ENCODE results near the gene LRBA.

LRBA gene

DNA sequence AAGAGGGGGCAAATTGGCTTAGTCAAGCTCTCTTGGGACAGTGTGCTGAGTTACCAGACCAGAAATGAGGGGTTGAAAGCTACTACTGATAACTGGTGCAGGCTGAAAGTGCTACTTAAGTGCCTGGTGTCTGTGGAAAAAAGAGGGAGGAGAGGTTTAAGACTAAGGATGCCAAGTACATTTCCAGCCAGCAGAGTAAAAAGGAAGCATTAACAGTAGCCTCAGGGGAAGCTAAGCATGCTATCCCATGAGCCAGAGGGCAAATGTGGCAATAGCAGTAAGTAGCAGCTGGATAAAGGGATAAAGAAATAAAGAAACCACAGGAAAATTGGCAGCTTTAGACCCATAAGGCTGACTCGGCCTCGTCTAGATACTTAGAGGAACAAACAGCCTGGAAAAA is 629.5 kb downstream of the LRBA start:
- DNase-seq, result no peak

DNA sequence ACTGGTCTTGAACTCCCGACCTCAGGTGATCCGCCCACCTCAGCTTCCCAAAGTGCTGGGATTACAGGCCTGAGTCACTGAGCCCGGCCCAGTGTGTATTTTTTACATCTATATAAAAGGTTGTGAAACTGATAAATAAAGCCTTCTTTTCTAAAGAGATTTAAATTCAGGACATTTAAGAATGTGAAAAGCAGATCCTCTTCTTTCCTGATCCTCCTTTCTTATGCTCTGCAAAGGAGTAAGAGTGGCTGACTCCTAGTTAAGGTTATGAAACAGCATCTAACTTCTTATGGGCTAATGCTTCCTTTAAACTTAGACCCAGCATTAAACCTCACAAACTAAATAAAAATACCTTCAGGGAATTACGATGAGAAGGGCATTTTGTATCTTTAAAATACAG is 630.8 kb downstream of the LRBA start:
- no peak for DNase-seq

DNA sequence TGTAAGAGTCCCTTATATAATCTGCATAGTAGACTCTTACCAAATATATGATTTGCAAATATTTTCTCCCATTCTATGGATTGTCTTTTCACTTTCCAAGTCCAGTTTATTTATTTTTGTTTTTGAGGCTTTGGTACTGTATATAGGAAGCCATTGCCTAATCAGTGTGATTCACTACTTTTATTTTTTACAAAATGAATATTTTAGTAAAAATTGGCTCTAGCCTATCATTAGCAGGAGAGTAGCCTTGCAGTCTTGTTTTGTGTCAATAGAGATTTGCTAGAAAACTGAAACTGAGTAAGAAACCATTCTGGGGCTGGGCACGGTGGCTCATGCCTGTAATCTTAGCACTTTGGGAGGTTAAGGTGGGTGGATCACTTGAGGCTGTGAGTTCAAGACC is 633.1 kb downstream of the LRBA start:
- no peak for DNase-seq

DNA sequence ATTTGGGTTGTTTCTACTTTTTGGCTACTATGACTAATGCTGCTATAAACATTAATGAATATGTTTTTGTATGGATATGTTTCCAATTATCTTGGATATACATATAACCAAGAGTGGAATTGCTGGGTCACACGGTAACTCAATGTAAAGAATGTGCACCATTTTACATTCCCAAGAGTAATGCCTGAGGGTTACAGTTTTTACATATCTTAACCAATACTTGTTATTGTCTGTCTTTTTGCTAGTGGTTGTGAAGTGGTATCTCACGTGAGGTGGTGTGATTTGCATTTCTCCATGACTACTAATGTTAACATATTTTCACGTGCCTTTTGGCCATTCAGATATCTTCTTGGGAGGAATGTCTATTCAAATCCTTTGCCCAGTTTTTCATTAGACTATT is 633.5 kb downstream of the LRBA start:
- no peak for DNase-seq

DNA sequence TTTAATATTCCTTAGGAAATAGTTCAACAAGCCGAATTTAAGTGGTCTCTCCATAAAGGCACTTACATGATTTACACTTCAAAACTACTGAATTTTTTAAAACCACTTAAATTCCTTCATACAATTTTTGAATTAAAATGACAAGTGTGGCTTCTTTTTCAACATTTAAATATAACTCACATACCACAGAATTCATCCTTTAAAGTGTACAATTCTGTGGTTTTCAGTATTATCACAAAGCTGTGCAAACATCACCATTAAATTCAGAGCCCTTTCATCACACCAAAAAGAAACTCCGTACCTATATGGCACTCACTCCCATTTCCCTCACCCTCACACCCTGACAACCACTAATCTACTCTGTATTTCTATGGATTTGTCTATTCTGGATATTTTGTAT is 634.0 kb downstream of the LRBA start:
- no peak for DNase-seq

DNA sequence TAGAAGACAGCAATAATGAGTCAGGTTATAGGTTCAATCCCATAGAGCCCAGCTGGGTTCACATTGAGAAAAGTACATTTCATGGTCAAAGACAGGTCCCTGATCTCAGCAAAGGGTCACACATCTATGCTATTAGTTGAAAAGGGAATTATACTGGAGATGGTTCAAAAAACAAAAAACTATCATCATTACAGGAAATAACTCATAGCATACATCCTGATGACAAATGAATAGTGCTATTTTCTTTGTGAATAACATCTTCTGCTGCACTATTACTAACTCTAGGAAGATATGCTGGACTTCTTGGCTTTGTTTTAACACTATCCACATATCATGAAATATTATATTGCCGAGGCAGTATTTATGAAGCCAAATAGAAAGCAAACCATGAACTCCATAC is 635.6 kb downstream of the LRBA start:
- no peak for DNase-seq

DNA sequence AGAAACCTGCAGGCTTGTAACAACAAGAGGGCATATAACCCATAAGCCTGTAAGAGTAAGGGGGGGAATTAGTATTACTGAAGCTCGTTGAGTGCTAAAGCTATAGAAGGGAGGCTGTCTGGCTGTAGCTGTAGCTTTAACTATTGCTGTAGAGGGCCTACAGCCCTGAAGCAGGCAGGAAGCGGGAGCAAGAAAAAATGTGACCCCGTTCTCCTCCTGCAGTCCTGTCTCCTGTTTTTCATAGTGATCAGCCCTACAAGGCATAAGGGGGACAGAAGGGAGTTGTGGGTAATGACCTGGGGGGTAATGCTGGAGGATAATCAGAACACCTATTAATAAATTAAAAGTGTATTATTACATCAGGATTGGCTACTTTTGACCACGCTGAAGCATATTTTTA is 640.1 kb downstream of the LRBA start:
- no peak for DNase-seq

DNA sequence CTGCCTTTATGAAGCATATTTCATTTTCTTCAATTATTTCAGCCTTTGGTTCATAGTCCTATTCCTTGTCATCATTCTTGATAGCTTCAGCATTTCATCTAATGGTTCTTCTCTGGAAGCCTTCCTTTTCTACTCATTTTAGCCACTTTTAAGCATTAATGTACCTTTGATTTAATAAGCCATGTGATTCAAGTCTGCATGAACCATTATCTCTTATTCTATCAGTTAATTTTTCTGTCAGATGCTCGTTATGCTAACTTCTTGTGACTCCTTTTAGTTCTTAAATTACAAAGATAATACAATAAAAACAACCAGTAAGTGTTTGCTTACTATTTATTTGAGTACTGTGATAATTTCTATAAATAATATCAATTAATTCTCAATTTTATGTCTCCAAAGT is 643.2 kb downstream of the LRBA start:
- no peak for DNase-seq

DNA sequence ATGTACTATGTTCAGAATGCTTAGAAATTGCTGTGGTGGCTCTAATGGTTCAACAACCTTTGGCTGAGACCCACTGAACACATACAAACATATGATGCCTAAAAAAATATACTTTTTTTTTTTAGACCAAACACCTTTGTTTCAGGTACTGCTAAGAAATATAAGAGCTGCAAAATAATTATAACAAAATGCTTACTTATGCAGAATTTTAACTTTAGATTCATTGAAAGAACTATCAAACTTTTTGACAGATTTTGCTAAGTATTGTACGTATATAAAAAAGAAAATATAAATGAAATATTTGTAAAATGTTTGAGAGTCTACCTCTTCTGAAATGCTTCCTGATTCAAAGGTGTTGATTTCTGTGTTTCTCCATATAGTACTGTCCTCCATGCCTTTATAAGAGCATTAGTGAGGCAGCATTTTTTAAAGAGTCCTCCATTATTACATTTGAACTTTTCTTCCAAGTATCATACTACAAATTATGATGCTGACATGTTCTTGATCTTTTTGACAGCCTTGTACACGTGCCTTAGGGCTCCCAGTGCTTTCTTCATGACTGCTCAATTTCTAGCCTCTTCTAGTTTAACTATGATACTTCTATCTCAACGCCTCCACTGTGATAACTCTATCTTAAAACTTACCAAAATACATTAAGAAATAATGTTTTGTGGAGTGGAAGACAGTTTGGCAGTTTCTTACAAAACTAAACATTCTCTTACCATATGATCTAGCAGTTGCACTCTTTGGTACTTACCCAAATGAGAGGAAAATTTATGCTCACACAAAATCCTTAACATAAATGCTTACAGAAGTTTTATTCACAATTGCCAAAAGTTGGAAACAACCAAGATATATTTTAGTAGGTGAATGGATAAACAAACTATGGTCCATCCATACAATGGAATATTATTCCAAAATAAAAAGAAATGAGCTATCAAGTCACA is 645.4 kb downstream of the LRBA start:
- DNase-seq, result no peak

DNA sequence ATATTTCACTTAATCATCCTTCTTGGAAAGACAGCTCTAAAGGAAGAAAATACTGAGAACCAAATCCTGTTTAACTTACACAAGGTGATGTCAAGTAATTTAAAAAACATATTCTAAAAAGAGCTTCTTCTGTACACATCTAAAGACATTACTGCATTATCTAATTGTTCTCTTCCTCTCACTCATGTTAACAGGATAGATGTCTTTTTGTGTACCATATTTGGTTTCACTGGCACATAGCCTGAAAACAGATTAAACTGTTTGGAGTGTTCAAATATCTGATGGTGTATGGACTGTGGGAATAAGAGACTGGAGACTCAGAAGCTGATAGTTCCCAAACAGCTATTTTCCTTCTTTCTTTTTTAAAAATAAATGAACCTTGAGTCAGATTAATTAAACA is 646.4 kb downstream of the LRBA start:
- DNase-seq, result no peak

DNA sequence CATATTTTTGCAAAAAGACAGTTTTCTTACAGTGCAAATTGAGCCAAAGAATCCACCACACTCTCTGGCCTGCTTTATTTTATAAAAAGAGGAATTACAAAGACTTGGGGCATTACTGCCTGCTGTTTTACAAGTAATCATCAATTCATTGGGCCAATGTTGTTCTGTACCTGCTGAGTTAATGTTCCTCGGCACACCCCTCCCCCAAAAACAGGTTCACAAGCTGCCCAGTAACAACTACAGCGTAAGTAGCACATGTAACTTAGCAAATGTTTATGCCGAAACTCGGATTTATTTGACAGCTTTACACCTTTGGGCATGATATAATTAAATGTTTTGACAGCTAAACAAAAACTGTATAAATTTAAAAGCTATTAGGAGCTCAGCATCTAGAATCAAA is 647.8 kb downstream of the LRBA start:
- DNase-seq, result no peak

DNA sequence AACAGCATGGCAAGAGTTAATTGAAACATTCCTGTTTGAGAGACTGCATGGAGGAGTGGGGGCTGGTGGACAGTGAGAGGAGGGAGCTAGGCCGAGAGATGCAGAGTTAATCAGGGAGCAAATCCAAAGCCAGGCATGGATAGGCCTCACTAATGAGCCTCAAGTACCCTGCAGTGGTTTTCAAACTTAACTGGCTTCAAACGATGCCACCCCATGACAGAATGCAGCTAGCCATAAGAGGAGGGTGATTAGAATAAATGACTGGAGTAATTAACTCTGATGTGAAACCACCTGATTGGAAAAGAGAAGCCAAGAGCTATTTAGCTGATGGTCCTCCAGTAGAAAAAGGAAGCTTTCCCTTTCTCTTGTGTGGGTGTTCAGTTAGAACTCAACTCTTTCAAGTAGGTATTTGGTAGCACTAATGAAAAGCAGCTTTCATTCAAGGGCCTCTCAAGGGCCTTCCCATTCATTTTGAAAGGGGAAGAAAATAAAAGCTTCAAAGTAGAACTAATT is 648.5 kb downstream of the LRBA start:
- no peak for DNase-seq

DNA sequence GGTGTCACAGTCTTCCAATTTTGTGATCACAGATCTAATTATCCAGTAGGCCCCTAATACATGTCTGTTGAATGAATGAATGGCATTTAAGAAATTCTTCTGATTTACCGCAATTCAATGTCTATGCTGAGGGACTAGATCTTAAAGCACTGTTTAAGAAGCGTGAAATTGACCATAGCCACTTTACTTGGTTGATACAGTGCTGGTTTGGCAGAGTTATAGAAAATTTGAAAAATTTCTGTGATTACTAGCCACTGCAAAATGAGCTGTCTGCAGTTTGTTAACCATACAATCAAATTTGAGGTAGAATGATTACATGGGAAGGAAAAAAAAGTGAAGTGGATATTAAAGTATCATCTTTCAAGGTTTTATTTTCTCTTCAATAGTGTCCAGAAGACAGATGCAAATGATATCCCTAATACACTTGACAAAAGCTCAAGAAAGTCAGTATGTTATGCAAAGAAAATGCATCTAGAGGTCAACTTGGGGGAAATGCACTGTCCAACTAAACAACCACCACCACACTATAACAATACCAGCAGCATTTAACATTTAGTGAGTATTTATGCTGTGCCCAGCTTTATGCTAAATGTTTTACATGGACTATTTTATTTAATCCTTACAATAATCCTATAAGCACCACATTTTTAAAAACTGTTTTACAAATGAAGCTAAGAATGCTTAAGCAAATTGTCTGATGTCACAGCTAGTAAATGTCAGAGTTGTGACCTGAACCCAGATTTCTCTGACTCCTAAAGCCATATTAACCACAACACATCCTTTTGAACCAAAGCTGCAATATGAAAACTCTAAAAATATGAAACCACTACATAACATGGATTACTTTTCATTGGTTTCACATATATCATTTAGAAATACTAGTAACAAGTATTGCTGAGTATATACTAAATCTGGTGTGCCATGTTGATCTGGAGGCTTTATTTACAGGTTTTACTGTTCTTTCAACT is 651.1 kb downstream of the LRBA start:
- DNase-seq, result no peak

DNA sequence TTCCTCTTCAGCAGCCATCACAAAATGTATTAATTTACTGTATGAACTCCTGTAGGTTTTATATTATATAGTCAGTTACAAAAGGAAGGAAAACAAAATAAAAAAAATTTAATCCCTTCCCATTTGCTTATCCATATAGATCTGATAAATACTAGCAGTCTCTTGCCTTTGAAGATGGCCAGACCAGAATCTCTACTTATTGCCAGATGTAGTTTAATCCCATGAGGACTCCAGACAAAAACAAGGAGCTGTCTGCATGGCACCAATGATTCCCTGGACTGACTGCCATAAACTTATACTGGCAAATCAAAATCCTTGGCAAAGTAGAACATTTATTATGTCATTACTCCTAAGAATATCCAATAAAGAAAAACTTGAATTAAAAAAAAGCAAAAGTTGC is 656.4 kb downstream of the LRBA start:
- DNase-seq, result no peak

DNA sequence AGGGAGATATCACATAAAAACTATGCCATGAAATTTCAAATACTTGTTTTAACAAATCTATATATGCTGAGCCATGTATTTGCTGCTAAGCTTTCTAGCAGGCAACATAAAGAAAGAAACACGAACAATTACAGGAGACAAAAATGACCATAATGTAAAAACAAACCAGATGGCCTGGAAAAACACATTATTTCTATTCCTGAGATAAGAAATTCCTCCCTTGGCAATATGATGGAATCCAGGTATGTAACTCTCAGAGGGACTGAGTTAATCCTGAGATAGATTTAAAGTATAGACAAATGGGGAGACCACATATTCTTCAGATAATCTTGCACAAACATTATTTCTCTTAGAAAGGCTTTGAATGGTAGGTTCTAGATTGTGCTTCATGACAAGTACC is 657.3 kb downstream of the LRBA start:
- no peak for DNase-seq

DNA sequence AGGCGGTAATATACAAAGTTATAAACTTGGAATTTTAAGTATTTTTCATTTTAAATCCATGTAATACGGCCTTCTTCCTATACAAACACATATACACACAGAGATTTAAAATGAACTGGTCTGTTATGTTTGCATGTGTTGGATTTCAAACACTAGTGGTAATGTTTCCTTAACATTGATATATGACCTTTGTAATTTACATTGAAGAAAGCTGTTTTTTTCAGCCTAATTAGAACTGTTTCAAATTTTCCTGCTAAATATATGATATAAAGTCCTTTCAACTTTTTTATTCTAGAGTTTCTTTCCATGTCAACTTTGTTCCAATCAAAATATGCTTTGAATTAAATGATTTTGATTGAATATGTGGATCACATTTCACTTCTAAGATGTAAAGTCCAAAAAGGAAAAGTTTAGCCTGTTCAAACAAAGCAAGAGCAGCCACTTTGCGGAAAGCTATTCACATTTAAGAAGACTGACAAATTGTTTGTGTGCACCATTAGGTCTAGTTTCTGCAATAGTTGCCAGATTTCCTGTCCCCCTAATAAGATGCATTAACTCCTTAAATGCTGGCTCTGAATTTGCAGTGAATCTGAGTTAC is 659.1 kb downstream of the LRBA start:
- no peak for DNase-seq

DNA sequence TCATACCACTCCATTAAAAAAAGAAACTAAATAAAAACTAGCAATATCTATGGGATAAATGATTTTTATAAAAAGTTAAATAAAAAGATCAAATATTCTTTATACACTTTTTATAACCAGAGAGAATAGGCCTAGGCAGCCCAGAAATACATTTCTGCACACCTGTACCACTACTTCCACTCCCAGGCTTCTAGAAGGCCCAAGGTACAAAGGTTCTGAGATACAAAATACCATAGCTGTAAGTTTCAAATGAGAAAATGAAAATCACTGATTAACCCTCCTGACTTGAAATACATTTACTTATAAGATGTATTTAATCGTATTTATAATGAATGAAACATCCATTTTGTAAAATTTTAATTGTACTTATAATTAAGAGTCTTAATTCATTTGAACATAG is 659.7 kb downstream of the LRBA start:
- DNase-seq, result no peak

DNA sequence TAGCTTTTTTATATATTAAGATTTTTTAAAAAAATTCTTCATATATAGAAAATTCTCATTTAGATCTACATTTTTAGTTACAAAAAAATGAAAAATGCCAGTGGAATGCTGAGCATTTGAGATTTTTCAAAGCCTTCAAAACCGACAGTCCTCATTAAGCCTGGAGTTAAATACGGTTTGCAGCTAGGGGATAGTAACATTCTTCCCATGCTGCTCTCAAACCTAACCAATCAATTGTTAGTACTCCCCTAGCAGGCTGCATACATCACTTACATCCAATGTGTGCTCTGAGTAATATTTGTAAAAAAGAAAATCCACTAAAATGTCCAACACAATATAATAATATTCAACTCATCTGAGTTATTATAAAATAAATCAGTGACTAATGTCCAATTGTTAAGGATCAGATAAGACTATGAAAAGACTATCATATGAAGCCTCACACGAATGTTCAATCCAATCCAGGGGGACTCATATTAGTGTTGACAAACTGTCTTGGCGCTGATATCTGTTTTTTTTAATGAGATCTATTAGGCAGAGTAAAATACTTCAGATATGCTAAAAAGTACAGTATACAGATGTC is 660.8 kb downstream of the LRBA start:
- no peak for DNase-seq

DNA sequence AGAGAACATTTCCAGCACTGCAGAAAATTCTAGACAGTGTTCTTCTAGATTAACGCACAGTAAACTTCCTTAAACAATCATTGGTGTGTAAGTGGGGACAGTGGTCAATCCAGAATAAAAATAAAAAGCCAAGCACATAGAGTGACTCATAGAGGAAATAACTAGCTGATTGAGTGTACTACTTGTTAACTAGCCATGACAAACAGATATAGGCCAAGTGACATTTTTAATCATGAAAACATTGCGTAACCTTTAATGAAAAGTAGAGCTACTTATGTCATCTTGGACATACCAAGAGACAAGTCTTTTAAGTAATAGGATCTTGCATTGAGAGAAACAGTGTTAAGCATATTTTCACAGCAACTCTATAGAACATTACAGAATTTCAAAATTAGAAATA is 667.0 kb downstream of the LRBA start:
- DNase-seq, result no peak

DNA sequence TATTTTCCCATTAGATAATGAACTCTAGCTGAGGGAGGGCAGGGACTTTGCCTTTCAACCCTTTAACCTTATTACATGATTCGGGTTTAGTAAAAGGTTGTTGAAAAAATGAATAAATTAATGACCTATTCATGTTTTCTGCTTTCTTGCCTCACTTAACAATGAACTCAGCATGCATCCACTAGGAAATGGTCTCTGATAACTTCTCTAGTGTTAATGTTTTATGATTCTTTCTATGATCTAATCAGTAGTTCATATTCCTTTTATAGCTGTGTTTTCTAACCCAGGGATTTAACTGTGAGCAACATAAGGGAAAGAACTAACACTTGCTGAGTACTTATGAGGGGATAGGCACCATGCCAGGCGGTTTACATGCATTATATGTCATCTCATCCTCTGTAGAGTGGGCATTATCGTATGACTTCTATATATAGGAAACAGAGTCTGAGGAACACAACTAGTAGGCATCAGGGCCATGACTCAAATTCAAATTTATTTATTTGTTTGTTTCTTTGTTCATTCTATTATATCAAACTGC is 669.8 kb downstream of the LRBA start:
- no peak for DNase-seq

DNA sequence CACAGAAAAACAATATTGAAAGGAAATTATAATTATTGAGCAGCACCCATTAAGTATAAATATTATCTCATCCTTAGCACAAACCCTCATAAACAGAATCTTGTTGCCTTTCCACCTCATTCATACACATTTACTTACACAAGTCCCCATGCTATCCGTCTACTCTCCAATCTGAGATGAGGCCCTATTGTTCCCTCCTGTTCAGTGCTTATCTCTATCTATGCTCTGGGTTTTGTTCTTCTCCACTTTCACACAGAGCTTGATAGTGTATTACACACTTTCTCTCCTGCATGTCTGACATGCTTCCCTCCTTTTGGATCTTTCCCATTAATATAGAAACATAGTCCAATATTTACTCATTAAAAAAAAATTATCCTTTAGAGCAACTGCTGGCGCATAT is 671.3 kb downstream of the LRBA start:
- DNase-seq, result no peak

DNA sequence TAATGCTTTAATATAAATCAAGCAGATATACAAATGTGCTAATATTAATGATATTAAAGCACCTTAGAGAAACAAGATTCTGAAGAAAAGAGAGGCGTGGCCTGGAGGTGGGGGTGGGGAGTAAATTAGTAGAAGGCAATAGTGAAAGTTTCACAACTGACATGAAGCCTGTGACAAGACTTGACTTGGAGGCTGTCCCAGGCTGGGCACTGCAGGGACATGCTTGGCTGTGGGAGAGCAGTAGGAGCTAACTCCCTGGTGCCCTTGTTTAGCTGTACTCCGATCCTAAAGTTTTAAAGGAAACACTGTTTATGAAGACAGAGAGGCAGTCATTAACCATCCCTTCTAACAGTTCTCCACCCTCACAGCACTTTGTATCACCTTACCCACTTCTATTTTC is 672.1 kb downstream of the LRBA start:
- DNase-seq, result no peak

DNA sequence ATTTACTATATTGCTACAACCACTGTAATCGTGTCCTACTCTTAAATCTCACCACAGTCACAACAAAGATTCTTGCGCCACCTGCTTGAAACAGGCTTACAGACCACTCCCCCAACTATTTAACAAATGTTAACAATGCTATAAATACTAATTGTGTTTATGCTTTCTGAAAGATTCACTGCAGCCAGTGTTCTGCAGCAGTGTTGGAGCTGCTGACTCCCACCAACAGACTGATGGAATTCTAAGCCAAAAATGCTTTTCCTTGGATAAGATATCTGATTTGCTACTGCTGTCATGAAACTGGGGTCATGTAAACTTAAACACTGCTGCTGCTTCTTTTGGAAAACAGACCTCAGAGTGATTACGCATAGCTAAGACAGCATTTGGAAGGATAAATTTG is 677.4 kb downstream of the LRBA start:
- DNase-seq, result no peak
